Gastrocnemius medialis (tissue), 4 donors: Measurements from ENCODE around the gene RCAN2. TPM values are rescaled to one million over a fixed set of nuclear protein-coding genes. Genes with fewer than 3 reads are reported as not detected.

ENCODE experiments used
- ATAC-seq, 2 donors: fragments of 150-250 bp; one replicate each; pipeline ENCODE4 v1.9.1; 2016
- DNase-seq, 2 donors: peaks; one replicate each; pipeline ENCODE4 v3.0.0-alpha.2; 2019
- H3K27ac ChIP-seq, 4 donors: fragments of 200-600 bp; sonication (generic); 1 replicate in 1 of 4; 2 replicates in 3 of 4; pipeline ENCODE4 v1.5.1; 2016 to 2018; ENCODE audit warnings: mild to moderate bottlenecking in 2 of 4, moderate library complexity in 1 of 4
- H3K27me3 ChIP-seq, 3 donors: fragments of 200-600 bp; sonication (generic) in 2 of 3; 1 replicate in 1 of 3; 2 replicates in 2 of 3; pipeline versions ENCODE4 v1.5.1 to v1.6.0; 2016 to 2019; ENCODE audit warnings: mild to moderate bottlenecking in 1 of 3, moderate library complexity in 1 of 3
- H3K36me3 ChIP-seq, 2 donors: fragments of 200-600 bp; sonication (generic) in 1 of 2; one replicate each; pipeline ENCODE4 v1.5.1; 2017 to 2018
- H3K4me1 ChIP-seq, 2 donors: fragments of 200-600 bp; sonication (generic) in 1 of 2; one replicate each; pipeline ENCODE4 v1.5.1; 2016 to 2017; ENCODE audit warnings: mild to moderate bottlenecking in 2 of 2
- H3K4me3 ChIP-seq, 4 donors: fragments of 200-600 bp; sonication (generic) in 3 of 4; 1 replicate in 1 of 4; 2 replicates in 3 of 4; pipeline ENCODE4 v1.5.1; 2016 to 2019; ENCODE audit warnings: mild to moderate bottlenecking in 2 of 4
- H3K9me3 ChIP-seq, 3 donors: fragments of 200-600 bp; sonication (generic) in 2 of 3; 1 replicate in 1 of 3; 2 replicates in 2 of 3; pipeline ENCODE4 v1.5.1; 2016 to 2019
- POLR2A ChIP-seq, 2 donors: fragments of 450-650 bp; IDR thresholded peaks; one replicate each; pipeline ENCODE4 v1.6.1; 2017; ENCODE audit warnings: antibody characterized with exemption in 2 of 2, mild to moderate bottlenecking in 2 of 2, moderate library complexity in 2 of 2
- in situ Hi-C, 4 donors: fragments of 200-750 bp; cut with MboI; loops; one replicate each; pipeline versions ENCODE4 v1.15.0 to v1.8.0; 2017; ENCODE audit warnings: low sequenced_read_pairs in 4 of 4
- intact Hi-C: fragments of 100-400 bp; cut with DNase I; formaldehyde crosslinking; loops from one replicate; pipeline ENCODE4 v1.15.1; 2023; ENCODE audit warnings: low total_unique reads
- total RNA-seq, 4 donors: library from RNA; depleted of rRNA; stranded (reverse); fragments of >200 nt; gene quantifications; one replicate each; pipeline versions ENCODE4 v1.1.0 to v1.2.3, GENCODE V29; 2016
- TF ChIP-seq, protein P1 (sequence below), 5 experiments: fragments of 450-650 bp in 3 of 5; fragments of 200-600 bp in 2 of 5; sonication (generic) in 2 of 5; IDR thresholded peaks in 4 of 5; conservative IDR thresholded peaks in 1 of 5; 1 replicate in 4 of 5; 2 replicates in 1 of 5; pipeline ENCODE4 v1.5.1; 2016 to 2019; ENCODE audit warnings: antibody characterized with exemption in 5 of 5, mild to moderate bottlenecking in 3 of 5, moderate library complexity in 3 of 5

Gene RCAN2
- total RNA-seq, 4 donors from 2014 or later, result 26.2 to 88.8 (median 43.2) TPM

DNA sequence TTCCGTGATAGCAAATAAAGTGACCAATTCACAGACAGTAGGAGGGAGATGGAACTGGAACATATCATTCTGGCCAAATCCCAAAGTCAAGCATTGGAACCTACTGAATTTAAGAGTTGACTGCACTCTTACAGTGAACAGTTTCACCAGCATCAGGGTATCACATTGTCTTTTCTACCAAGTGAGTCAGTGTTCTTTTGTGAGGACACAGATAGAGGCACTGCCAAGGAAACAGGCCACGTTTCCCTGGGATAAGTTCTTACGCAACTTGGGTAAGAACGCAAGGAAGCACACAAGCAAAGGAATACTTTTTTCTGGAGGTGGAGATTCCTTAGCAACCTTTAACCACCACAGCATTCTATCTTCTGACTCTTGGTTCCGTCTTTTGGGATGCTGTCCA lies 291.9 kb downstream of the RCAN2 start:
- Histone ChIP-seq H3K4me3 (no peak overlapping the region), H3K27me3 (no peaks in the 10 kb centered on the region), H3K27ac (peak overlapping the region in 2 of 4 donors; percentile 23 to 43), H3K36me3 (no peaks in the 10 kb centered on the region), H3K4me1 (peaks cover 0 to 18% of the 10 kb centered on the region in 2 donors), H3K9me3 (no peaks in the 10 kb centered on the region)
- no peak for TF ChIP-seq POLR2A (IDR thresholded peaks at IDR 0.05)
- TF ChIP-seq, protein P1, sequence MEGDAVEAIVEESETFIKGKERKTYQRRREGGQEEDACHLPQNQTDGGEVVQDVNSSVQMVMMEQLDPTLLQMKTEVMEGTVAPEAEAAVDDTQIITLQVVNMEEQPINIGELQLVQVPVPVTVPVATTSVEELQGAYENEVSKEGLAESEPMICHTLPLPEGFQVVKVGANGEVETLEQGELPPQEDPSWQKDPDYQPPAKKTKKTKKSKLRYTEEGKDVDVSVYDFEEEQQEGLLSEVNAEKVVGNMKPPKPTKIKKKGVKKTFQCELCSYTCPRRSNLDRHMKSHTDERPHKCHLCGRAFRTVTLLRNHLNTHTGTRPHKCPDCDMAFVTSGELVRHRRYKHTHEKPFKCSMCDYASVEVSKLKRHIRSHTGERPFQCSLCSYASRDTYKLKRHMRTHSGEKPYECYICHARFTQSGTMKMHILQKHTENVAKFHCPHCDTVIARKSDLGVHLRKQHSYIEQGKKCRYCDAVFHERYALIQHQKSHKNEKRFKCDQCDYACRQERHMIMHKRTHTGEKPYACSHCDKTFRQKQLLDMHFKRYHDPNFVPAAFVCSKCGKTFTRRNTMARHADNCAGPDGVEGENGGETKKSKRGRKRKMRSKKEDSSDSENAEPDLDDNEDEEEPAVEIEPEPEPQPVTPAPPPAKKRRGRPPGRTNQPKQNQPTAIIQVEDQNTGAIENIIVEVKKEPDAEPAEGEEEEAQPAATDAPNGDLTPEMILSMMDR (IDR thresholded peaks at IDR 0.05 in 4 of 5, conservative IDR thresholded peaks at IDR 0.05 in 1 of 5), result no peak
- peak; percentile 42 to 62 for DNase-seq
- peak; percentile 96 to 98 for ATAC-seq
- in situ Hi-C loops (no loop called here), intact Hi-C loops (no loop called here)

DNA sequence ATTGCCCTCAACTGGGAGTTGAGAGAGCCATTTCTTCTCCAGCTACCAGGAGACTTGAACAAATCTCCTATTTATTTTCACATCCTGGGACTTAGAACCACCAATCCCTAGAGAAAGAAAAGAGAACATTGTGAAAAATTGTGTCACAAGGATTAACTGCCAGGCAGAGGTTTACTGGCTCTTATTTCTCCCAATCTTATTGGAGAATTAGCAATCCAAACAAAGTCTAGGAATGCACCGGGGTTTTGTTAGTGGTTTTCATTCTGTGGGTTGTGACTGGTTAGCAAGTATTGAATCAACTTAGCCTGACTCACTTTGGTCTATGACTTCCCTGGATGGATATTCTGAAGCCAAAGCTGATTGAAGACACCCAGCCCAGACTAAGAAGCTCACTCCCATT lies 299.3 kb downstream of the RCAN2 start:
- Histone ChIP-seq H3K36me3 (no peaks in the 10 kb centered on the region), H3K4me1 (peaks cover 0 to 9% of the 10 kb centered on the region in 2 donors), H3K27me3 (no peaks in the 10 kb centered on the region), H3K27ac (peak overlapping the region in 2 of 4 donors; percentile 18 to 66), H3K4me3 (no peak overlapping the region), H3K9me3 (no peaks in the 10 kb centered on the region)
- DNase-seq (no peak), ATAC-seq (peak; percentile 29 to 63)
- no peak for TF ChIP-seq POLR2A (IDR thresholded peaks at IDR 0.05)
- TF ChIP-seq, protein P1 (IDR thresholded peaks at IDR 0.05 in 4 of 5, conservative IDR thresholded peaks at IDR 0.05 in 1 of 5), result no peak
- intact Hi-C loops, result no loop called here
- in situ Hi-C loops, result no loop called here

DNA sequence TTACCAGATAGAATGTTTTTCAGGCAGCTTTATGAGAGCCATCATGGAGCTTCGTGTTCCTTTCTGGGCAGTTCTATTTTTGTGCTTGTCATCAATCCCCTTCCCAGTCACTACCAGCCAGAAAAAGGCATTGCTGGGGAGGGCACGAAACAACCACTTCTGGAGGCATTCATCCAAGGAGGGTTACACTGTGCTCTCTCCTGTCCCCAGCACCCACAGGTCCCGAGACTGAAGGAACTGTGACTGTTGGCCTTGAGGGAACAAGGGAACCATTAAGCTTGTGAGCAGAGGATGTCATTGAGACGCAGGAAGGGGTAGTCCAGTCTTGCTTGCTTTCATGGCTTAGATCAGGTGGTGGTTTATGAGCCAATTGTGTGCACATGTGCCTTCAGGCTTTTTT lies 300.4 kb downstream of the RCAN2 start:
- ATAC-seq (peak; percentile 57 to 82), DNase-seq (no peak)
- peak overlapping the region in 3 of 4 donors; percentile 44 to 66 (median 59) for H3K27ac ChIP-seq

DNA sequence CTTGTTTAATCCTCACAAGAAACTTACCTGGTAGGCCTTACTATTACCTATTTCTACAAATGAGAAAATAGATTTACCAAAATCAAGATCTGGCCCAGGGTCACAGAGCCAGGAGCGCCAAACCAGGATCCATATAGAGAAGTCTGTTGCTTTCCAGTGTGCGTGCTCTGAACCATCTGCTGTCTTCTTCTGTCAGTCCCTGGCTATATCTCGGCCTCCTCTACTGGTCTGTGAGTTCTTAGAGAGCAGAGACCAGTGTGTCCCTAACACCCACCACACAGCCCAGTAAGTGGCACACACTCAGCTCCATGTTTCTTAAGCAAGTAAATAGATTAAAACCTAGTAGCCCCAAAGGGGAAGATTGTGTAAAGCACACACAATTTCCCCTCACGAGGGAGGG lies 301.5 kb downstream of the RCAN2 start:
- no peak for DNase-seq
- H3K4me1 ChIP-seq, result peaks cover 0 to 9% of the 10 kb centered on the region in 2 donors
- no peaks in the 10 kb centered on the region for H3K9me3 ChIP-seq
- peak overlapping the region in 1 of 4 donors; percentile 66 for H3K27ac ChIP-seq
- no peak overlapping the region for H3K4me3 ChIP-seq
- H3K27me3 ChIP-seq, result no peaks in the 10 kb centered on the region
- in situ Hi-C loops, result no loop called here
- intact Hi-C loops, result no loop called here
- TF ChIP-seq POLR2A (IDR thresholded peaks at IDR 0.05), result no peak
- TF ChIP-seq, protein P1 (IDR thresholded peaks at IDR 0.05 in 4 of 5, conservative IDR thresholded peaks at IDR 0.05 in 1 of 5), result no peak
- no peaks in the 10 kb centered on the region for H3K36me3 ChIP-seq
- no peak for ATAC-seq

More for the DNA sequence above, 300.4 kb downstream of the RCAN2 start:
- TF ChIP-seq, protein P1 (IDR thresholded peaks at IDR 0.05 in 4 of 5, conservative IDR thresholded peaks at IDR 0.05 in 1 of 5), result no peak
- H3K27me3 ChIP-seq, result no peaks in the 10 kb centered on the region
- no peaks in the 10 kb centered on the region for H3K36me3 ChIP-seq
- H3K4me3 ChIP-seq, result peak overlapping the region in 1 of 4 donors; percentile 30
- intact Hi-C loops, result no loop called here
- H3K9me3 ChIP-seq, result no peaks in the 10 kb centered on the region
- in situ Hi-C loops, result no loop called here
- peaks cover 0 to 9% of the 10 kb centered on the region in 2 donors for H3K4me1 ChIP-seq

DNA sequence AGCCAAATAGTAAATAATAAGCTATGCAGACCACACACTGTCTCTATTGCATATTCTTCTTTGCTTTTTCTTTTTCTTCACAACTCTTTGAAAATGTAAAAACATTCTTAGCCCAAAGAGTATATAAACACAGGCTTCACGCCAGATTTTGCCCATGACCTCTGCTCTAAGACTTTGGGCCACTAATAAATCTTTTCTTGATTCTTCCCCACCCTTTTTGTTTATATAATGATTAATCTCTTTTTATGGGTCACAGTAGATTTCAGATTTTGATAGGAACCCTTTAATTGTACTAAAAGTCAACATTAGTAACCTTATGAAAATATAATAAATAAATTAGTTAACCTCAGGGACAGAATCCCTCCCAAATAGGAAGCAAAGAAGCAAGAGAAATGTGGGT lies 304.7 kb downstream of the RCAN2 start:
- intact Hi-C loops, result no loop called here
- H3K4me3 ChIP-seq, result no peak overlapping the region
- DNase-seq (no peak), ATAC-seq (no peak)
- in situ Hi-C loops, result no loop called here
- no peaks in the 10 kb centered on the region for H3K36me3 ChIP-seq
- no peaks in the 10 kb centered on the region for H3K9me3 ChIP-seq
- TF ChIP-seq, protein P1 (IDR thresholded peaks at IDR 0.05 in 4 of 5, conservative IDR thresholded peaks at IDR 0.05 in 1 of 5), result no peak
- no peak for TF ChIP-seq POLR2A (IDR thresholded peaks at IDR 0.05)
- H3K27me3 ChIP-seq, result no peaks in the 10 kb centered on the region
- H3K27ac ChIP-seq, result no peak overlapping the region
- peaks cover 0 to 9% of the 10 kb centered on the region in 2 donors for H3K4me1 ChIP-seq
